GM10847 (cell line): ENCODE results near the gene DST.

ENCODE experiments used
- POLR2A ChIP-seq: IDR thresholded peaks from 2 replicates; pipeline ENCODE4 v1.6.1; 2011; ENCODE audit not compliant: insufficient read length; ENCODE audit errors: extremely low read depth

The DST gene

DNA sequence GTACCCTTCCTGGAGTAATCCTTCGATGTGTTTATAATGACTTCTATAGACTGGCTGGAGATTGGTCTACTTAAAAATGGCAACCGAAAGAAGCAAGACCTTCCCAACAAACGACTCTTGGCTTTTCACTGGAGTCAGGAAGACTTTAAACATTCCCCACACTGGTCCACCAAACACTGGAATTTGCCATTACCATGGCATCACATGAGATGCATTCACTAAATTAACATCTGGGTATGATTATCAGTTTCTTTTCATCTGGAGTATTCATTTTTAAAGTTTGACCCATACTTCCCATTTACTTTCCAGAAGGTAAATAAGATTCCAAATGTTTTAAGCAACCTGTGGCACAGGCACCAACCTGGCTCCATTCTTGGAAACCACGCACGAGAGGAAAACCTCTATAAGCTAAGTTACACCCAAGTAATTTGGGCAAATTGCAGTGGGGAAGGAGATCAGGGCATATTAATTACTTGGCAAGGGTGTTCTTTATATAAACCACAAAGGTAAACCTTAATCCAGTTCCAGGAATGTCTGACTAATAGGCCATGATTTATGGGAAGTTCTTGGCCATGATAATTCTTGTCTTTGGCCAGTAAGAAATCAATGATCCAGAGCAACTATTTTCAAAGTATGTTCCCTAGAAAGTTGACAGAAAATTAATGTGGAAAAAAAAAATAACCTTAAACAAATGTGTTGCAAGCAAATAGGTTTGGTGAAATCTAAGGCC lies 205.4 kb downstream of the DST start:
- no peak for TF ChIP-seq POLR2A

- no peak for TF ChIP-seq POLR2A
Measured at GRCh38 chr6:56435754-56436153, 206.9 kb downstream of the DST start.

DNA sequence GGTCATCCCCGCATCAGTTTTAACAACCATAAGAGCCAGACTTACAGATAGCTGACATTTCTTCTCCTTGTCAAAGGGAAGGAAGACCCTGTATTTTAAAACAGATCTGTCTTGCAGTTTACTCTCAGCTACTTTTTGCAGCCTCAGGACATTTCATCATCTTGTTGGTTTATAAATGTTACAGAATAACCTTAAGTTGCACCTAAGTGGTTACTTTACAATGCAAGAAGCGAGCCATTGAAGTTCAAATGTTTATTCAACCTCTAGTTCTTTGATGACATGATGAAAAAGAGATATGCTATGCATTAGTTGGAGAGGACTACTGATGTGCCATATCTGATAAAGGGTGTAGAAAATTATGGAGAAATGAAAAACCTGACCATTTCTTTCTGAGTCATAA lies 207.4 kb downstream of the DST start:
- TF ChIP-seq POLR2A: no peak

DNA sequence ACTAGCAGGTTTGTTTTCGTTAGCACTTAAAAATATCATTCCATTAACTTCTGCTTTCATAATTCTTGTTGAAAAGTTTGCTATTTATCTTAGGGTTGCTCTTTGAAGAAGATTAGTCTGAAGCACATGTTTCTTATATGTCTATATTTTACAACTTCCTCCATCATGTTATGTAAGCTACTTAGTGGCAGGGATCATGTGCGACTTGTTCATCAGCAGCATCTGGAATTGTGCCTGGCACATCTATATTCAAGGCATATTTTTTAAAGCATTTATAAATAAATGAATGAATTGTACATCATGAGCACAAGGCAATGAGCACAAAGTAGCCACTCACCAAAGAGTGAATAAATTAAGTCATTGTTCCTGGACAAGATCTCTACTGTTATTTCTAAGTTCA lies 208.1 kb downstream of the DST start:
- TF ChIP-seq POLR2A: no peak

- TF ChIP-seq POLR2A: no peak
Measured at GRCh38 chr6:56433119-56433518, 209.6 kb downstream of the DST start.

DNA sequence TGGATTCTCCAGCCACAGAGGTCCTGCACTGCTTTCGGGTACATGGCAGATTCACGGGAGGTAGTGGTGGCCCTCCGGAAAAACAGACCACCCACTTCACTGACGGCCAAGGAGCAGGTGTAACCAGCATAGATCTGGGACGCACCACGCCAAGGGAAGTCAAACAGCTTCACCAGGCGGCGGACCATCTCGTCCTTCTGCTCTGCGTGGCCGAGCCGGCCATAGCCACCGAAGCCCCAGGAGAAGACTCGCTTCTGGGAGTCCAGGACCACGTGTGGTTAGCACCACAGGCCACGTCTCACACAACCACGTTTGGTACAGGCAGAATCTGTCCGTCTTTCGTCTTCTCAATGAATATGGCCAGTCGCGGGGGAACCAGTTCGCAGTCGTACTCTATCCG lies 210.5 kb downstream of the DST start:
- TF ChIP-seq POLR2A: no peak

DNA sequence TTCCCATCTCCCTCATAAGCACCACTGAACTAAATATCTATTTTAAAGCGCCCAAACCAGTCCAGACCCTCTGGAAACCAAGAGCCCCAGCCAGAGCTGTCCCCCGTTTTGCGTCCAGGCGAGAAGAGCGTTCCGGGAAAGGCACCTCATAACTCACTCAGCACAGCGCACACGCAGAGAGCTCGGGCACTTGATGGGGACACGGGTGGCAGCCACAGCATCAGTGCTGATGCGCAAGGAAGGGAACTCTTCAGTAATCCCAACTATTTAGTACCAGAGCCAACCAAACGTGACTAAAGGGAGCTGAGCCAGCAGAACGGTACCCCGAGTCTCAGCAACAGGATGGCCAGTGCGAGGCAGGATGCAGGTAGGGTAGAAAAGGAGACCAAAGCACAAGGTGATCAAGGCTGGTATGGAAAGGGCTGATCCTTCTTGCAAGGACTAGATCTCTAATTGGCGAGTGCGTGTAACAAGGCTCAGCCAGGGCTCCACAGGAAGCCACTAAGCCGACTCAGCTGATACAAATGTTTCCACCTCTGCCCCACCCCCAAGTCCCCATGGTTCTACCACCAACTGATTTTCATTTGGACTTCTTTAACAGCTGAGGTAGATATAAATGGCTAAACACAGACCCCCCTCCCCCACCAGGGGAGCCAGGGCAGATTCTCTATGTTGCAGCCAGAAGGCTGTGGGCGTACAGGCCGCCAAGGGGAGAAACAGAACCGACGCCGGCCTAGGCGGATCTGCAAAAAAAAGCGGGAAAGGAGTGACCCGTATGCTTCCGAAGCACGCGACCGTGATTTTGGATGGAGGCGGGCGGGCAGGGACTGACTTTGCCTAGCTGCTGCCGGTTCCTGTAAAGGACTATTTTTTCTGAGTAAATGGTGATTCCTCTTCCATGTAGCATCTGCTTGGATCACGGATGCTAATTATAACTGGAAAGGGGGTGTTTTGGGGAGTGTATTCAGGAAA lies 211.8 kb downstream of the DST start:
- TF ChIP-seq POLR2A: no peak

GRCh38 chr6:56424542-56425083 lies 218.1 kb downstream of the DST start:
- TF ChIP-seq POLR2A: no peak

GRCh38 chr6:56424064-56424463 lies 218.6 kb downstream of the DST start:
- TF ChIP-seq POLR2A: no peak

- no peak for TF ChIP-seq POLR2A
Measured at GRCh38 chr6:56420296-56420695, 222.4 kb downstream of the DST start.

DNA sequence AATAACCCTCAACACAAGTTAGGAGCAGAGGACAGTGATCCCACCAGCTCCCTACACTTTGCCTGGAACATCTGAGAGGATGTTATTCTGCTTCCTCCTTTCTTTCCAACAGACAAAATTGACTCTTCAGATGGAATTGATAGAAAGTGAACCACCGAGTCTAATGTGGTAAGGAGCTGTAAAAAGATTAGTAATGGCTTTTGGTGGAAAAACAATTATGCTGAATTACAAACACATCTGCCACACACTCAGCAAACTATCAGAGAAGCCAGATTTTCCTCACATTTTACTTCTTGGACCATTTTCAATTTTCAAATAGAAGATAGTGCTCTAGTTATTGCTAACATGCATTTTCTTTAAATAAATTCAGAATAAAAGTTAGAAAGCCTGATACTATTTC lies 223.5 kb downstream of the DST start:
- TF ChIP-seq POLR2A: no peak

DNA sequence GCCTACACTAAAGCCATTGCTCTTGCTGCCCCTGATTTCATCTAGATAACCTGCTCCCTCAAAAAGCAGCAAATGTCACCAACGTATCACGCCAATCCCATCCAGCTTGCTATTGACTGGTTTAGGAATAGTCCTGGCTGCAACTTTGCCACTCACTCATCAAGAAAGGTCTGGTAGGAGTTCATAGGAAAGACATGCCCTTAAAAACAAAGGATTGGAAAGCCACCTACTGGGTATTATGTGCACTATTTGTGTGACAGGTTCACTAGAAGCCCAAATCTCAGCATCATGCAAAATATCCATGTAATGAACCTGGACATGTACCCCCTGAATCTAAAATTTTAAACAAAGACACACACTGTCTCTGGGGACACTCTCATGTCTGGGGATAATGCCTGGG lies 224.9 kb downstream of the DST start:
- TF ChIP-seq POLR2A: no peak

DNA sequence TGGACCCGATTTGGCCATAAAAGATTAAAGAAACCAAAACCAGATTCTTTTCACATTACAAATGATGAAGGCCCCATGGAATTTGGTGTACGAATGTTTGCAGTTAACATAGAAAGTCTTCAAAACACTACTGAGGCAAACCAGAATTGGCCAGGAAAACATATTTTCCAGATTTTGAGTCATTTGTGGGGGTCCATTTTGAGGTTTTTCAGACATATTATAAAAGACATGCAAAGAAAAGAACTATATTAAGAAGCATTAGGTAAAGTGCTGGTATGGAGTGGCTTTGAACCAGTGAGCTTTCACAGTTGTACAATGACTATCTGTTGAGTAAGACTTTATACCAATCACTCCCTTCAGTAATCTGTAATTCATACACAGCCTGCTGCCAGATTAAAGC lies 226.4 kb downstream of the DST start:
- no peak for TF ChIP-seq POLR2A

DNA sequence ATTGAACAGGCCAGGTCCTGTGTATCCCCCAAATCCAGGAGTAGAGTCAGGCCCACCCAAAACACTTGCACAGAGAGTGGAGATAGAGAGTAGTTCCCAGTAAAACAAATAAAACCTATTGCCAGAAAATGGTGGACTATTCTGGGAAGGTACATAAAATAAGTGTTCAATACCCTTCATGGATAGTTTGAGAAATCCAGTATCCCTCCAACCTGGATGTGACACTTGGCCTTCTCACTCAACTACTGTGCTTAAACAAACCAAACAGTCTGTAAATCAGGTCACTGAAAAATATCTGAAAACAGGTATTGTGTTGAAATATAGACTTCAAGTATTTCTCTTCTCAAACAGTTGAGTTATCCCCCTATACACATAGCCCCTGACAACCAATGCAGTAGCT lies 233.7 kb downstream of the DST start:
- no peak for TF ChIP-seq POLR2A
